VCaP (cell line): ENCODE measurements around the gene HMCN2.
A peak's percentile ranks its signal among the peaks of the same experiment; 100 is the strongest.

ENCODE experiments used
- H3K27ac ChIP-seq: fragments of 450-650 bp; 2 replicates; pipeline ENCODE4 v1.5.1; 2017
- TF ChIP-seq, protein P1 (sequence below): fragments of 450-650 bp; conservative IDR thresholded peaks from 2 replicates; pipeline ENCODE4 v1.5.1; 2017; ENCODE audit warnings: mild to moderate bottlenecking, moderate library complexity

HMCN2 gene

DNA sequence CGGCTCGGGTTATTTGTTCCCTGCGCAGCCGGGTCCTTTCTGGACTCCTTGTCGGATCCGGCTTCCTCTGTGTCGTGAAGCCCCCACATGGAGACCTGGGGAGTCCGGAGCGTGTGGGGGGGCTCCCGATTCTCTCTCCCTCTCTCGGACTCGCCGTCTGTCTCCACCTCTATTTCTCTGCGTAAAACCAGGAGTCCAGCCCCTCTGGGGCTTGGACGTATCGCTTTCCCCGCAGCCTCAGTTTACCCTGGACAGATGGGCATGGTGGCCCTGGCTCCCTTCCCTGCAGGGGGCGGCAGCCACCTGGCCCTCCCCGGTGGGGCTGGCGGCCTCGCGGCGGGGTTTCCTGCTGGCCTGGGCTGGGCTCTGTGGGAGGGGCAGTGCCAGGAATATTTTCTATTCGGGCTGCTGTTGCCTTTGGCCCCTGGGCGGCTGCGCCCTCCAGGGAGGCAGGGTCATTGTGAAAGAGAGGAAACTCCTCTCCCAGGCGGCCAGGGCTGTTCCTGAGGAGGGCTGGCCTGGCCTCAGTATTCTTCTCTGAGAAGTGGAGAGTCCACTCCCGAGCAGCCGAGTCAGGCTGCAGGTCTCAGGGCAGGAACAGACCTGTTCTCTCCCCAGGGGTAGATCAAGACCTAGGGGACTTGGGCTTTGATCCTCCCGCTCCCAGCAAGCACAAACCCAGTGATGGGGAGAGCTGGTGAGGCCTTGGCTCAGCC is 179.9 kb downstream of the HMCN2 start:
- TF ChIP-seq, protein P1, sequence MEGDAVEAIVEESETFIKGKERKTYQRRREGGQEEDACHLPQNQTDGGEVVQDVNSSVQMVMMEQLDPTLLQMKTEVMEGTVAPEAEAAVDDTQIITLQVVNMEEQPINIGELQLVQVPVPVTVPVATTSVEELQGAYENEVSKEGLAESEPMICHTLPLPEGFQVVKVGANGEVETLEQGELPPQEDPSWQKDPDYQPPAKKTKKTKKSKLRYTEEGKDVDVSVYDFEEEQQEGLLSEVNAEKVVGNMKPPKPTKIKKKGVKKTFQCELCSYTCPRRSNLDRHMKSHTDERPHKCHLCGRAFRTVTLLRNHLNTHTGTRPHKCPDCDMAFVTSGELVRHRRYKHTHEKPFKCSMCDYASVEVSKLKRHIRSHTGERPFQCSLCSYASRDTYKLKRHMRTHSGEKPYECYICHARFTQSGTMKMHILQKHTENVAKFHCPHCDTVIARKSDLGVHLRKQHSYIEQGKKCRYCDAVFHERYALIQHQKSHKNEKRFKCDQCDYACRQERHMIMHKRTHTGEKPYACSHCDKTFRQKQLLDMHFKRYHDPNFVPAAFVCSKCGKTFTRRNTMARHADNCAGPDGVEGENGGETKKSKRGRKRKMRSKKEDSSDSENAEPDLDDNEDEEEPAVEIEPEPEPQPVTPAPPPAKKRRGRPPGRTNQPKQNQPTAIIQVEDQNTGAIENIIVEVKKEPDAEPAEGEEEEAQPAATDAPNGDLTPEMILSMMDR: no peak
- H3K27ac ChIP-seq: peak overlapping the region; percentile 69

DNA sequence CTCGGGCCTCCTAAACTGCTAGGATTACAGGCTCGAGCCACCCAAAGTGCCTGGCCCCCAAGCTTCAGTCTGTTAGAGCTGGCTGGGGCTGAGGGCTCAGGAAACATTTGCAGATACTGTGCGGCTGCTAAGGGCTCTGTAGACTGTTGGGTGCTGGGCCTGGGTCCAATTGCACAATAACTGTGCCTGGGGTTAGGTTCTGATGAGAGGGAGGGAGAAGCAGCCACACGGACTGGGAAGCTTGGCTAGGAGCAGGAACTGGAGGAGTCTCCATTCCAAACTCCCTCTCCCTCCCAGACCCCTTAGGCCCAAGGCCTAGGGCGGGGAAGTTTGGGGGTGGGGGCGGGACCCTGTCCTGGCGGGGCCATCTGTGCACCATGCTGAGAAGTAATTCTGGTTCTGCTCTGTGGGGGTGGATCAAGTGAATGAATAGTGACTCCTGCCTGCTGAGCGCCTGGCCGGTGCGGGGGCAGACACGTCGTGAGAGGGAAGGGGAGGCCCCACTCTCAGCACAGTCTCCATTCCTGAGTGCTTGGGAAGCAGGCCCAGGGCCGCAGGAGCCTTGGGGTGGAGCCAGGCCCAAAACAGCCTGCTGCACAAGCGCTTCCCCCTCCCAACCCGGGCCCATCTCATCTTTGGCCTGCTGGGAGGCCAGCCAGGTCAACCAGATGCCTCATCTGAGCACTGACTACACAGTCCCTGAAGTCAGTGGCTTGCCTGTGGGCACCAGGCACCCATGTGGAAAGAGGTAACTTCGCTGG is 180.7 kb downstream of the HMCN2 start:
- TF ChIP-seq, protein P1: no peak
- 0 out of 2 replicates have a peak overlapping the region, but pooled peaks have one; percentile 69 for H3K27ac ChIP-seq

DNA sequence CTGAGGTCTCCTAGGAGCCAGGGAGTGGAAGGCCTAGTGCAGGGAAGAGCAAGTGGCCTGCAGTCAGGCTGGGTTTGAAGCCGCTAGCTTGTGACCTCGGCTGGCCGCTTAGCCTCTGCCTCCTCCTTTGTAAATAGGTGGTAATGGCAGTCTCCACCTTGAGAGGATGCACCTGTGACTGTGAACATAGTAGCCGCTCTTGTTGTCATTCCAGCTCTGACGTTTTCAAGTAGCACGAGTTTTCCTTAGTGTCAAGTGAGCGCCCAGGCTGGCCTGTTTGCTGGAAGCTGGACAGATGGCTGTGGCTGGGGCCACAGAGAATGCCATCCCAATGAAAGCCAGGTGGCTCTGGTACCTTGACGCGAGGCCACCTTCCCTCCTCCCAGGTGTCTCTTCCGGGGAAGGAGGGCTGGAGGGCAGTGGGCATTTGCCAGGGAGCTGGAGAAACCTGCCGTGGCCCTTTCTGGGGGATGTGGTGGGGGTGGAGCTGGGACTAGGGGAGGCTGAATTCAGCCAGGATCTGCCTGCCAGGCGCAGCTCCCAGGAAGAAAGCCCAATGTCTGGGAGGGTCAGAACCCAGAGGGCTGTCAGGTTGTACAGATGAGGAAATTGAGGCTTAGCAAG is 181.7 kb downstream of the HMCN2 start:
- no peak overlapping the region for H3K27ac ChIP-seq
- TF ChIP-seq, protein P1: no peak

DNA sequence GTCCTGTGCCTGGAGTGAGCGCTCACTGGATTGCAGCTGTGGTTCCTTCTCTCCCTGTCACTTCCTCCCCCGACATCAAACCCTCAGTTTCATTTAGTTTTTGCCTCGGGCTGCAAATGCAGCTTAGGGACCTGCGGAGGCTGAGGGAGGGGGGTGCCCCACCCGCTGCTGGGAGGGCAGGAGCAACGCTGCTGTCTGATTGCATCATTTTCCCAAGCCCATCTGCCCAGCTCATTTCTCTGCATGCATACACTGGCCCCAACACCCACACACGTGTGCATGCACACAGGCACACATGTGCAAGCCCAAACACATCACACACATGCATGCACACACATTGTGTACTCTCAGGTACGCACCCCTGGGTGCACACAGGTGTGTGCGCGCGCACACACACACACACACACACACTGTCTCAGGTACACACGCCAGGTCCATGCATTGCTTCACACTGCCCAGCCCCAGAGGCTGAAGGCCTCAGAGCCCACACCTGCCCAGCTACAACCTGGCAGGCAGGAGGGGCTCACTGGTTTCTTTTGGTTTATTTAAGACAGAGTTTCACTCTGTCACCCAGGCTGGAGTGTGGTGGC is 182.6 kb downstream of the HMCN2 start:
- no peak overlapping the region for H3K27ac ChIP-seq
- TF ChIP-seq, protein P1: no peak

DNA sequence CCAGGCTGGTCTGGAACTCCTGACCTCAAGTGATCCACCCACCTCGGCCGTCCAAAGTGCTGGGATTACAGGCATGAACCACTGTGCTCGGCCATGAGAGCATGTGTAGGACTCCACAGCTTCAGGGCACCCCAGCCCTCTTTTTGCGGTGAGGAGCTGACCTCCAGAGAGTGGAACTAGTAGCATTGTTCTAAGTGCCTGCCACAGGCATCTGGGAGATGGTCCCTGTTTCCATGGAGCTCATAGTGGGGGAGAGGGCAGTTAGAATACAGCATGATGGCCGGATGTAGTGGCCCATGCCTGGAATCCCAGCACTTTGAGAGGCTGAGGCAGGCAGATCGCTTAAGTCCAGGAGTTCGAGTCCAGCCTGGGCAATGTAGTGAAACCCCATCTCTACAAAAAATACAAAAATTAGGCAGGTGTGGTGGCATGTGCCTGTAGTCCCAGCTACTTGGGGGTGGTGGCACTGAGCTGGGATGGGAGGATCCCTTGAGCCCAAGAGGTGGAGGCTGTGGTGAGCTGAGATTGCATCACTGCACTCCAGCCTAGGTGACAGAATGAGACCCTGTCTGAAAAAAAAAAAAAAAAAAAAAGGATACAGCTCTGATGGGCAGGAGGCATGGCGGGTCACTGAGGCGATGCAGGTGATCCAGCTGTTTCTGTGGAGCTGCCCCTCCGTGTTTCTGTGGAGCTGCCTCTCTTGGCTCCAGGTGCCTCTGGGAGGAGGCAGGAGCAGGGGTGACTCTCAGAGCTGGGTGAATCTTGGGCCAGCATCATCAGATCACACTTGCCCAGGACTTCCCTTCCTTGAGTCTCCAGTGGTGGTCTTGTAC is 183.4 kb downstream of the HMCN2 start:
- H3K27ac ChIP-seq: no peak overlapping the region
- TF ChIP-seq, protein P1: no peak

DNA sequence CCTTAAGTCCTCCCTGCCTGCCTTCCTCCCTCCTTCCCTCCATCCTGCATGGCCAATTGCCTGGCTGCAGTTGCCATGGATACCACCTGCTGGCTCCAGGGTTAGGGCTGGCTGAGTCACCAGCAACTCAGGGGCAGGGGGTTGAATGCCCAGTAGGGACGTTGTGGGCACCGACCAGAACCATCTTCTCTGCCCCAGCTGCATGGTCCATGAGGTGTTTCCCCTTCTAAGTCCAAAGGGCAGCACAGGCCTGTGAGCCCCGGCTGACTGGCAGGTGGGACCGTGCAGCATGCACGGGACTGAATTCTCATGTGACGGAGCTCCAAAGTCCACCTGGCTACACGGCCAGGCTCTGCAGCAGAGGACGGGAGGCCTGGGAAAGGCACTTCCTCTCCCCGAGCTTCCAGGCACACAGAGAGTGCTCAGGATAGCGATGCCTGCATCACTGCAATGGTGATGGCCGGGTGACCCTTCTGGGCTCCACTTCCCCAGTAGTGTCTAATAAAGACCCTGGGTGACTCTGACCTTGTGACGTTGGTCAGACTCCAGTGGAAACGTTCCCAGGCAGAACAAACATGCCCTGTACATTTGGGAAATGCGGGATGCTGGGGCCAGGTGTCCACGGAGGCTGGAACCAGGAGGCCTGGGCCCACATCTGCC is 184.9 kb downstream of the HMCN2 start:
- TF ChIP-seq, protein P1: no peak
- peak overlapping the region; percentile 59 for H3K27ac ChIP-seq
